ENCODE results near the gene AGBL4.

Gene AGBL4

DNA sequence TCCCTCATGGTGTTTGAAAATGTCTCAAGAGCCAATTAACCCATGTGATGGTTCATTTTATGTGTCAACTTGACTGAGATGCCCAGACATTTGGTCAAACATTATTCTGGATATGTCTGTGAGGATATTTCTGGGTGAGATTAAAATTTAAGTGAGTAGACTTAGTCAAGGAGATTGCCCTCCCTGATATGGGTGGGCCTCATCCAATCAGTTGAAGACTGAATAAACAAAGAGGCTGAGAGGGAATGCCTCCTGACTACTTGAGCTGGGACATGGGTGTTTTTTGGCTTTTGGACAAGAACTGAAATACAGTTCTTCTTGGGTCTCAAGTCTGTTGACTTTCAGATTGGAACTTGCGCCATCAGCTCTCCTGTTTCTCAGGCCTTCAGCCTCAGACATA is 1462.3 kb downstream of the AGBL4 start:
- no peak for FAIRE-seq
- TF ChIP-seq TAF1 (IDR thresholded peaks at IDR 0.05; ENCODE audit: low read depth, low read length) (no peak), POLR2A (IDR thresholded peaks at IDR 0.05; ENCODE audit: low read depth, low read length) (no peak), POU2F2 (IDR thresholded peaks at IDR 0.05; ENCODE audit: low read depth, low read length) (no peak), SPI1 (IDR thresholded peaks at IDR 0.05; ENCODE audit: low read depth, low read length) (no peak), PAX5 (IDR thresholded peaks at IDR 0.05; ENCODE audit: insufficient read depth, low read length, severe bottlenecking) (no peak), POLR2AphosphoS5 (IDR thresholded peaks at IDR 0.05; ENCODE audit: low read depth, low read length) (no peak)
- no peak for DNase-seq (ENCODE audit: insufficient read length, low spot score)

DNA sequence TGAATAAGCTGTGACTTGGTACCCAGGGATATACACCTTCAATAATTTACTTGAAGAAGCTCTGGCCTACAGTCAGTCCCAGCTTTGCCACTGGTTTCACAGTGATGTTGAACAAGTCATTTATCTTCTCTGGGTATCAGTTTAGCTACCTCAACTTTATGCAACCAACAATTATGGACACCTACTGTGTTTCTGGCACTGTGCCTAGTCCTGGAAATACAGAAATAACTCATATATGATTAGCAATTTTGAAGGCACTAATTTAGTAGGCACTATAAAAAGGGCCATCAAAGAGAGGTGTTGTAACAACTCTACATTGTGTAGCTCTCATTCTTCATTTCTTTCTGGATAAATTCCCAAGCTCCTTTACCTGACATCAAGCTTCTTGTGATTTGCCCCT is 1463.2 kb downstream of the AGBL4 start:
- FAIRE-seq (no peak), DNase-seq (ENCODE audit: insufficient read length, low spot score) (no peak)
- no peak for TF ChIP-seq SPI1 (IDR thresholded peaks at IDR 0.05; ENCODE audit: low read depth, low read length)
- TF ChIP-seq POLR2AphosphoS5 (IDR thresholded peaks at IDR 0.05; ENCODE audit: low read depth, low read length): no peak
- TF ChIP-seq PAX5 (IDR thresholded peaks at IDR 0.05; ENCODE audit: insufficient read depth, low read length, severe bottlenecking): no peak
- no peak for TF ChIP-seq POLR2A (IDR thresholded peaks at IDR 0.05; ENCODE audit: low read depth, low read length)
- TF ChIP-seq TAF1 (IDR thresholded peaks at IDR 0.05; ENCODE audit: low read depth, low read length): no peak
- no peak for TF ChIP-seq POU2F2 (IDR thresholded peaks at IDR 0.05; ENCODE audit: low read depth, low read length)

DNA sequence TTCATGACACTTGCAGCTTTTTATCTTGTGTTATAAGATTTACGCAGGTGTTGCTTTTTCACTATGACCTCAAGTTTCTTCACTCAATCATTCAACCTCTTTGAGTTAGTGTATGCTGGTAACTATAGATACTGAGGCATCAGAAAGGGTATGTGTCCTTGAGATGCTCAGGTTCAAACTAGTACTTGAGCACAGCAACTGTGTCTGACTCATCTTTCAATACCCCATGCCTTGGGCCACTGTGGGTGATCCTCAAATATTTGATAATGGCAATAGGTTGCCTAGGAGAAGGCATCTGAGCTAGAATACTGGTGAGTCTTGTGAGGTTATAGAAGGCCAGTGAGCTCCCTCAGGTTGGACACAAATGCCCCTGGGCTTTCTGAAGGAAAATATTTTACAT is 1463.6 kb downstream of the AGBL4 start:
- no peak for DNase-seq (ENCODE audit: insufficient read length, low spot score)
- no peak for TF ChIP-seq PAX5 (IDR thresholded peaks at IDR 0.05; ENCODE audit: insufficient read depth, low read length, severe bottlenecking)
- TF ChIP-seq TAF1 (IDR thresholded peaks at IDR 0.05; ENCODE audit: low read depth, low read length): no peak
- no peak for TF ChIP-seq POLR2AphosphoS5 (IDR thresholded peaks at IDR 0.05; ENCODE audit: low read depth, low read length)
- no peak for TF ChIP-seq POLR2A (IDR thresholded peaks at IDR 0.05; ENCODE audit: low read depth, low read length)
- no peak for TF ChIP-seq POU2F2 (IDR thresholded peaks at IDR 0.05; ENCODE audit: low read depth, low read length)
- no peak for TF ChIP-seq SPI1 (IDR thresholded peaks at IDR 0.05; ENCODE audit: low read depth, low read length)

DNA sequence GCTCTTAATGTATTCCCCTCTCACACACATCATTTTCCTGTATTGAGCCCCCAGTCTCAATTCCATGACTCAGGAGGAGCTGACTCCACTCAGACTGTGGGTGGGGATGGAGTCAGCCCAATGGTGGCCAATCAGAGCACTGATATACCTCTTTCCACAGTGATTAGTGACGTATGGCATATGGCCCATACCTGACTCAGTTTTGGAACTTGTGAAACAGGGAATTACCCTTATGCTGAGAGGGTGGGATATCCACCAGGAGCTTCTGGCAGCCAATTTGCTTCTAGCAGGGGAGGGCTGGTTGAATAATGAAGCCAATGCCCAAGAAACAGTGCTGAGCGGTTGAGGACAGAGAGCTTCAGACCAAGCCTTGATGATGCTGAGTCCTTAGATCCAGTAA is 1465.4 kb downstream of the AGBL4 start:
- FAIRE-seq: no peak
- TF ChIP-seq POLR2AphosphoS5 (IDR thresholded peaks at IDR 0.05; ENCODE audit: low read depth, low read length) (no peak), PAX5 (IDR thresholded peaks at IDR 0.05; ENCODE audit: insufficient read depth, low read length, severe bottlenecking) (no peak), POU2F2 (IDR thresholded peaks at IDR 0.05; ENCODE audit: low read depth, low read length) (no peak), TAF1 (IDR thresholded peaks at IDR 0.05; ENCODE audit: low read depth, low read length) (no peak), SPI1 (IDR thresholded peaks at IDR 0.05; ENCODE audit: low read depth, low read length) (no peak), POLR2A (IDR thresholded peaks at IDR 0.05; ENCODE audit: low read depth, low read length) (no peak)
- DNase-seq (ENCODE audit: insufficient read length, low spot score): no peak

More for the DNA sequence above, 1463.6 kb downstream of the AGBL4 start:
- no peak for FAIRE-seq

DNA sequence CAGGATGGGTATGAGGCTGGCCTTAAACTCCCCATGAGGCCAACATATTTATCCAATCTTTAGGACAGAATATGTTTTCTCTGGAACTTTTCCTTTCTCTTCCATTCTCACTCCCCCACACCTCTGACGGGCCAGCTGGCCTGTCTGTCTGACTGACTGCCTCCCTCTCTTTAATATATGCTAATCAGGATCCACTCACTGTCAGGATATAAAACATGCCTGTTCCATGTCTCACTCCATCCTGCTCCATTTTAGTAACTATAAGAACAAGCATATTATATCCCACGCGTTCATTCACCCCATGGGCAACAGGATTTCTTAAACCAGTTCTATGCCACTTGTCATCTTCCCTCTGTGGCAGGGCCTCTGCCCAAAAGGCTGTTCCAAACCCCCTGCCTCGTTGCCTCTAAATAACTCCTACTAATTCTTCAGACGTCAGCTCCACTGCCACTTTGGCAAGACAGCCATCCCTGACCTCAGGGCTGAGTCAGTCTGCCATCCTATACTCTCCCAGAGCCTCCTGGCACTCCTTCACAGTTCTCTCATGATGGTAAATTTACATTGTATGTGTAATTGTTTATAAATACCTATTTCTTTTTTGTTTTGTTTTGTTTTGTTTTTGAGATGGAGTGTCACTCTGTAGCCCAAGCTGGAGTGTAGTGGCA is 1467.4 kb downstream of the AGBL4 start:
- FAIRE-seq (no peak), DNase-seq (ENCODE audit: insufficient read length, low spot score) (no peak)
- TF ChIP-seq POLR2A (IDR thresholded peaks at IDR 0.05; ENCODE audit: low read depth, low read length) (no peak), POLR2AphosphoS5 (IDR thresholded peaks at IDR 0.05; ENCODE audit: low read depth, low read length) (no peak), TAF1 (IDR thresholded peaks at IDR 0.05; ENCODE audit: low read depth, low read length) (no peak), POU2F2 (IDR thresholded peaks at IDR 0.05; ENCODE audit: low read depth, low read length) (no peak), SPI1 (IDR thresholded peaks at IDR 0.05; ENCODE audit: low read depth, low read length) (no peak), PAX5 (IDR thresholded peaks at IDR 0.05; ENCODE audit: insufficient read depth, low read length, severe bottlenecking) (no peak)

DNA sequence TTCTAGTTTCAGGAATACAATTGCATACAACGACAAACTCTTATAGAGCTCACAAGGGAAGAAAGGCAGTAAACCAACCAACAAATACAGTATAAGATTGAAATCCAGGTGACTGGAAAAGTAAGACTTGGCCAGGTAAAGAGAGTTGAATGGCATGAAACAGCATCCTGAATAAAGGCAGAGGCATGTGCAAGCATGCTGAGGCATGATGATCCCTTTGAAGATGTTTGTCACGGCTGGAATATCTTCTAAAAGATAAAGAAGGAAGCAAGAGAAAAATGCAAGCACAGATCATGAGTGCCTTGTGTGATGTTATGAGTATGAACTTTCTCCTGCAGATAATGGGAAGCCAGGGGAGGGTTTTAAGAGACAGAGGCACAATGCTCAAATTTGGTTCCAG is 1468.5 kb downstream of the AGBL4 start:
- FAIRE-seq: no peak
- TF ChIP-seq TAF1 (IDR thresholded peaks at IDR 0.05; ENCODE audit: low read depth, low read length) (no peak), POLR2AphosphoS5 (IDR thresholded peaks at IDR 0.05; ENCODE audit: low read depth, low read length) (no peak), PAX5 (IDR thresholded peaks at IDR 0.05; ENCODE audit: insufficient read depth, low read length, severe bottlenecking) (no peak), SPI1 (IDR thresholded peaks at IDR 0.05; ENCODE audit: low read depth, low read length) (no peak), POU2F2 (IDR thresholded peaks at IDR 0.05; ENCODE audit: low read depth, low read length) (no peak), POLR2A (IDR thresholded peaks at IDR 0.05; ENCODE audit: low read depth, low read length) (no peak)
- DNase-seq (ENCODE audit: insufficient read length, low spot score): no peak

DNA sequence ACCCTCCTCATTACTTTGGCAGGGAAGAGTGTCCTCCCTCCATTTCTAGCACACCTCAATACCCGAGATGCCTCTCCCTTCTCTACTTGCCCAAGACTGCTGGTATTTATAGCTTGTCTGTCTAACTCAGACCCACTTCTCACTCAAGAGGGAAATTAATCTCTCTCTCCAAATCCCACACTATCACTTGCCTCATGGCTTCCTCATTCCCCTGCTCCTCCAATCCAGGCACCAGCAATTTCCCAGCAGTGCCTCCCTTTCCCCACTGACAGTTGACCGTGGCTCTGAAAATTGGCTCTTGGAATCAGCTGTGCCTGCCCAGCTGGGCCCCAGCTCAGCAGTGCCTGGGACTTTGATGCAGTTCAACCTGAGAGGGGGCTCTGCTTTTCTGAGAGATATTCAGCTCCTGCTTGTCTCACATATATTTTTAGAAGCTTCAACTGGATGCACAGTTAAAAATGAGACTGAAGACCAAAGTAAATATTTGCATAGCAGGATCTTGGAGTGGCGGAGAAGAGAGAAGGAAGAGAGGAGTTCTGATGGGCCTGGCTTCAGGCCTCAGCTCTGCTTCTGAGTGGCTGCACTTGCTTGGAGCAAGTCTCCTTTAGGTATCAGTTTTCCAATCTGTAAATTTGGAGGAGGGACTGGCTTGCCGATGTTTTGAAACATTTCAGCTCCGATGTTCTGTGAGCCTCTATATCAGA is 1470.7 kb downstream of the AGBL4 start:
- no peak for TF ChIP-seq SPI1 (IDR thresholded peaks at IDR 0.05; ENCODE audit: low read depth, low read length)
- no peak for TF ChIP-seq PAX5 (IDR thresholded peaks at IDR 0.05; ENCODE audit: insufficient read depth, low read length, severe bottlenecking)
- no peak for TF ChIP-seq POLR2AphosphoS5 (IDR thresholded peaks at IDR 0.05; ENCODE audit: low read depth, low read length)
- no peak for TF ChIP-seq TAF1 (IDR thresholded peaks at IDR 0.05; ENCODE audit: low read depth, low read length)
- no peak for TF ChIP-seq POU2F2 (IDR thresholded peaks at IDR 0.05; ENCODE audit: low read depth, low read length)
- TF ChIP-seq POLR2A (IDR thresholded peaks at IDR 0.05; ENCODE audit: low read depth, low read length): no peak
- DNase-seq (ENCODE audit: insufficient read length, low spot score): no peak
- FAIRE-seq: no peak

DNA sequence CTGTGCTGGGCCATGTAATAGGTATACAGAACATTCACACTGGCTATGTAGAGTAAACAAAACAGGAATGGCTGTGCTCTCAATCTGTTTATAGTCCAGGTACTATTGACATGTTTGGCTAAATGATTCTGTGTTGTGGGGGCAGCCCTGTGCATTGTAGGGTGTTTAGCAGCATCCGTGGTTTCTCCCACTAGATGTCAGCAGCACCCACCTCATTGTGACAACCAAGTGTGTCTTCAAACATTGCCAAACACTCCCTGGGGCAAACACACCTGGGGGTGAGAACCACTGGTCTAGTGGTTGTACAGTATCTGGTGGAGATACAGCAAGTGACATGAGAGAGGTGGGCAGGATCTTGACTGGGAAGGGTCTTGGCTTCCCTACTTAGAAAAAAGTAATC is 1471.3 kb downstream of the AGBL4 start:
- FAIRE-seq: peak; percentile 79

DNA sequence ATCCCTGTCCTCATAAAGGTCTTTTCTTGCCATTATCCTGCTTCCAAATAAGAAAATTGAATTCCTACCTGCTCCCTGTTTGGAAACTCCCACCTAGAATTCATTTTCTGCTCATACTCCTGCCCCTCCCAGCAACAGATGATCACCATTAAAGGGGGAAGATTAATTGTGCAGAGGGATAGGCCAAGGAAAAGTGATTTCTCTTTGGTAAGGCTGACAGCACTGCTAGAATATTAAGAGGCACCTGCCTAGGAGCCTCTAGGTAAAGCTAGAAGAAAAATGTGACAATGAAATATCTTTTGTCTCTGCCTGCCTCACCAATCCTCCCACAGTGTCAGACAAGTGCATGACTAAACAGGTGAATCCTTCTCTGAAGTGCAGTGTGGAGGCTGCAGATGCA is 1474.8 kb downstream of the AGBL4 start:
- no peak for FAIRE-seq
- no peak for DNase-seq (ENCODE audit: insufficient read length, low spot score)
- TF ChIP-seq TAF1 (IDR thresholded peaks at IDR 0.05; ENCODE audit: low read depth, low read length) (no peak), POLR2AphosphoS5 (IDR thresholded peaks at IDR 0.05; ENCODE audit: low read depth, low read length) (no peak), SPI1 (IDR thresholded peaks at IDR 0.05; ENCODE audit: low read depth, low read length) (no peak), POLR2A (IDR thresholded peaks at IDR 0.05; ENCODE audit: low read depth, low read length) (no peak)

More for the DNA sequence above, 1471.3 kb downstream of the AGBL4 start:
- no peak for DNase-seq (ENCODE audit: insufficient read length, low spot score)
- TF ChIP-seq POLR2A (IDR thresholded peaks at IDR 0.05; ENCODE audit: low read depth, low read length) (no peak), POLR2AphosphoS5 (IDR thresholded peaks at IDR 0.05; ENCODE audit: low read depth, low read length) (no peak), TAF1 (IDR thresholded peaks at IDR 0.05; ENCODE audit: low read depth, low read length) (no peak), PAX5 (IDR thresholded peaks at IDR 0.05; ENCODE audit: insufficient read depth, low read length, severe bottlenecking) (no peak), SPI1 (IDR thresholded peaks at IDR 0.05; ENCODE audit: low read depth, low read length) (no peak), POU2F2 (IDR thresholded peaks at IDR 0.05; ENCODE audit: low read depth, low read length) (no peak)
